ENCODE measurements around the gene GFER. TPM values are rescaled to one million over a fixed set of nuclear protein-coding genes. Genes with fewer than 3 reads are reported as not detected.
A peak's percentile ranks its signal among the peaks of the same experiment; 100 is the strongest.

Gene GFER
- total RNA-seq, 1 donor from 2014 or later = 23.1 TPM

DNA sequence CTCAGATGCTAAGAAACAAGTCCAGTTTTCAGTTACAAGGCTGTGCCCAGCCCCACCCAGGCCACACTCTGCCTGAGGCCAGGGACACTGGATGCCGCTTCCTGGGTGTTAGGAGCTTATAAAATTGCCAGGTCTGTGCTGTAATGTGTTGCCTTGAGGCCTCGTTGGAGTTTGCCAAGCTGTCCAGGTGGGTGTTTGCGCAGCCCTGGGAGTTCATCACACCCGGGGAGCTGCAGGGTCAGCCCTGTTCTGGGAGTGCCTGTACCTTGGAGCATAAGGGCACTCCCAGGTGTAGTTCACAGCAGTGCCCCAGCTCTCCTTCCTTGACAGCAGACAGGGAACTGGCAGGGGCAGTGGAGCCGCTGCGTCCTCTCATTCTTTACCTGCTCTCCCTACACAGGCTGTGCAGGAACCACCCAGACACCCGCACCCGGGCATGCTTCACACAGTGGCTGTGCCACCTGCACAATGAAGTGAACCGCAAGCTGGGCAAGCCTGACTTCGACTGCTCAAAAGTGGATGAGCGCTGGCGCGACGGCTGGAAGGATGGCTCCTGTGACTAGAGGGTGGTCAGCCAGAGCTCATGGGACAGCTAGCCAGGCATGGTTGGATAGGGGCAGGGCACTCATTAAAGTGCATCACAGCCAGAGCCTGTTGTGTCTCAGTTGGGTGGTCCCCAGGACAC, 1.6 kb downstream of the GFER start:
- no peak for ATAC-seq
- Histone ChIP-seq H3K9me3 (no peaks in the 10 kb centered on the region), H3K4me1 (peaks cover 23% of the 10 kb centered on the region), H3K27me3 (peaks cover 33% of the 10 kb centered on the region), H3K4me3 (no peak overlapping the region), H3K27ac (no peak overlapping the region), H3K36me3 (peaks cover 20% of the 10 kb centered on the region)
- intact Hi-C loops (cut with DNase I) = no loop called here
- no peak for DNase-seq
- TF ChIP-seq, protein P1, sequence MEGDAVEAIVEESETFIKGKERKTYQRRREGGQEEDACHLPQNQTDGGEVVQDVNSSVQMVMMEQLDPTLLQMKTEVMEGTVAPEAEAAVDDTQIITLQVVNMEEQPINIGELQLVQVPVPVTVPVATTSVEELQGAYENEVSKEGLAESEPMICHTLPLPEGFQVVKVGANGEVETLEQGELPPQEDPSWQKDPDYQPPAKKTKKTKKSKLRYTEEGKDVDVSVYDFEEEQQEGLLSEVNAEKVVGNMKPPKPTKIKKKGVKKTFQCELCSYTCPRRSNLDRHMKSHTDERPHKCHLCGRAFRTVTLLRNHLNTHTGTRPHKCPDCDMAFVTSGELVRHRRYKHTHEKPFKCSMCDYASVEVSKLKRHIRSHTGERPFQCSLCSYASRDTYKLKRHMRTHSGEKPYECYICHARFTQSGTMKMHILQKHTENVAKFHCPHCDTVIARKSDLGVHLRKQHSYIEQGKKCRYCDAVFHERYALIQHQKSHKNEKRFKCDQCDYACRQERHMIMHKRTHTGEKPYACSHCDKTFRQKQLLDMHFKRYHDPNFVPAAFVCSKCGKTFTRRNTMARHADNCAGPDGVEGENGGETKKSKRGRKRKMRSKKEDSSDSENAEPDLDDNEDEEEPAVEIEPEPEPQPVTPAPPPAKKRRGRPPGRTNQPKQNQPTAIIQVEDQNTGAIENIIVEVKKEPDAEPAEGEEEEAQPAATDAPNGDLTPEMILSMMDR (IDR thresholded peaks at IDR 0.05) = no peak

DNA sequence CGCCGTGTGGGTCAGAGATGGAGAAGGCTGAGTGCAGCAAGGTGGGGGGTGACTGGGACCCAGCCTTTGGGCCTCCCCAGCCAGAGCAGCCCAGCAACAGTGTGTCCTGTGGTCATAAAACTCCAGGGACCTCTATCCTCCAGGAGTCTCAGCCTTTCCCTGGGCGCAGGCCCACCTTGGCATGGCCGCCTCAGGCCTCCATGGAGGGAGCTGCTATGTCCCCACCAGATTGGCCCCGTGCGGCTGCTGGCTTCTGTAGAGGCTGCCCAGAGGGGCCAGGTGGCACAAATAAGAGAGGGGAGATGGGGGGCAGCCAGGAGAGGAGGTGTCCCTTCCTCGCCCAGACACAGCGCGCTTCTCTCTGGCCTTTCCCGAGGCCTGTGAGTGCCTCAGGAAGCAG, 3.2 kb downstream of the GFER start:
- H3K27ac ChIP-seq = no peak overlapping the region
- no peak overlapping the region for H3K4me3 ChIP-seq
- intact Hi-C loops (cut with DNase I) = no loop called here
- peaks cover 20% of the 10 kb centered on the region for H3K36me3 ChIP-seq
- TF ChIP-seq, protein P1 (IDR thresholded peaks at IDR 0.05) = no peak
- peaks cover 35% of the 10 kb centered on the region for H3K4me1 ChIP-seq
- peaks cover 31% of the 10 kb centered on the region for H3K27me3 ChIP-seq
- ATAC-seq (no peak), DNase-seq (no peak)
- no peaks in the 10 kb centered on the region for H3K9me3 ChIP-seq

DNA sequence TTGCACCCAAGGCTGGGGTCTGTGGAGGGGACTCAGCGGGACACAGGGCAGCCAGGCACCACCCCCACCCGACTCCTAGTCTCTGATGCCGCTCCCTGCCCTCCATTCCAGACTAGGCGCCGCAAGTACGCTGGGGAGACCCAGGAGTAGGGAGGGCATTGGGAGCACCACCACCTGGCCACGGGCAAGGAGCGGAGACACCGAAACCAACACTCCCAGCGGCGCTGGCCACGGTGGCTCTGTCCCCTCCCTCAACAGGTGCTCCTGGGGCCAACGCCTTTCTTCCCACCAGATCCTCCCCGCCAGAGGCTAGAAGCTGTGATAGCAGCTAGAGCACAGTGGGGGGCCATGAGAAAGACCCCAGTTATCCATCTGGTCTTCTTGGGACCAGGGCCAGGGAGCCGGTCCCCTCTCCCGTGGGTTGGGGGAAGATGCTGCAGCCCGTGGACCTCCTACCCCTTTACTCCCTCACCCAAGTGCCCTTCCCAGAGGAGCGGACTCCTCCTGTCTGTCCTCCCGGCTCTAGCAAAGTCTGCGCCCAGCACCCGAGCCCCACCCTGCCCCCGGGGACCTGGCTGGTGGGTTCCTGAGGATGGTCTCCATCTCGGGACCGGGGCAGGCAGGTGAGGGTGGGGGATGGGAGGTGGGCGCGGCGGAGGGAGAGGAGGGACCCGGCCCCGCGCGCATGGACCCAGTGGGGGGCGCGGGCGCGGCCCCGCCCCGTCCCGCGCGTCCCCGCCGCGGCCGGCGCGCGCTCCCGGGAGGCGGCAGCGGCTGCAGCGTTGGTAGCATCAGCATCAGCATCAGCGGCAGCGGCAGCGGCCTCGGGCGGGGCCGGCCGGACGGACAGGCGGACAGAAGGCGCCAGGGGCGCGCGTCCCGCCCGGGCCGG, 5.5 kb downstream of the GFER start, which contains the start of gene SYNGR3:
SYNGR3 (plus strand) TSS at position 762 of the 892 bp plus-strand sequence. CDS start 133 bp downstream, outside the sequence.
- H3K9me3 ChIP-seq = no peaks in the 10 kb centered on the region
- H3K4me1 ChIP-seq = peaks cover 27% of the 10 kb centered on the region
- peaks cover 20% of the 10 kb centered on the region for H3K36me3 ChIP-seq
- peak within 1 kb of the TSS; percentile 41 for H3K4me3 ChIP-seq
- H3K27ac ChIP-seq = no peak within 1 kb of the TSS
- intact Hi-C loops (cut with DNase I) = no loop called here
- TF ChIP-seq, protein P1 (IDR thresholded peaks at IDR 0.05) = no peak
- H3K27me3 ChIP-seq = peaks cover 27% of the 10 kb centered on the region
- DNase-seq (no peak), ATAC-seq (no peak)

DNA sequence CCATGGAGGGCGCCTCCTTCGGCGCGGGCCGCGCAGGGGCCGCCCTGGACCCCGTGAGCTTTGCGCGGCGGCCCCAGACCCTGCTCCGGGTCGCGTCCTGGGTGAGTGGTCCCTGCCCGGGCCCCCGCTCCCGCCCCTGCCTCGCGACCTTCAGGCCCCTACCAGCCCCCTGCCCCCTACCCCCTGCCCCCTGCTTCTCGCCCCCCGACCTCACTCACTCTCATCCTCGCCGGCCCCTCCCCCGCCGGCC, 6.0 kb downstream of the GFER start:
- Histone ChIP-seq H3K36me3 (peaks cover 20% of the 10 kb centered on the region), H3K4me1 (peaks cover 21% of the 10 kb centered on the region), H3K9me3 (no peaks in the 10 kb centered on the region), H3K27me3 (peaks cover 27% of the 10 kb centered on the region), H3K4me3 (no peak overlapping the region), H3K27ac (no peak overlapping the region)
- ATAC-seq = no peak
- TF ChIP-seq, protein P1 (IDR thresholded peaks at IDR 0.05) = no peak
- intact Hi-C loops (cut with DNase I) = no loop called here
- DNase-seq = no peak

DNA sequence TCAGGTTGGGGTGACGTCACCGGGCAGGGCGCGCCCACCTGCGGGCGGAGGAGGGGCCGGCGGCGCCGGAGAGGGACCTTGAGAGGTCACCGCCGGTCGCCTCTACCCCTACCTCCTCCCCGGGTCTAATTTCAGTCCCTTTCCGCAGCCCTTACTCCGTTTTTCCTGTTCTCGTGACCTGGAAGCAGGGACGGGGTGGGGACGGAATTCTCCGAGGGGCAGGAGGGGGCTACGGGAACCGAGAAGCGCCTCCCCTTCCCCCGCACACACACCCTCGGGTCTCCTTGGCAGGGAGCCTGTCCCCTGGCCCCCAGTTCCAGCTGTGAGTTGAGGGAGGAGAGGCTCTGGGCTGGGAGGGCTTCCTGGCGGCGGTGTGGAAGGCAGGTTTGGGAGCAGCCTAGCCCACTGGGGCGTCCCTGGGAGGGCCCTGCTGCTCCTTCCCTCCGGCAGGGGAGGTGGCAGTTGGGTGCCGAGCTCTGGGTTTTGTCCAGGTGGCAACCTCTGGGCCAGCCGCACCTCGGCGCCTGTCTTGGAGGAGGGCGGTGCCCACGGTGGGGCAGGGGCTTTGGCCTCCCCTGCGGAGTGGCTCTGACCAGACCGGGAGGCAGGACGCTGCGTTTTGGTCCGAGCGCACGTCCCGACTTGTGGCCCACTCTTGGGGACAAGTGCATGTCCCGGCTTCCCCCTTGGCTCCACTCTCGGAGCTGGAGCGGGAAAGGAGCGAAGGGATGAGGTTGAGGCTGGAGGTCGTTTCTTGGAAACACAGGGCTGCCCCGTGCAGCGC, 6.5 kb downstream of the GFER start:
- ATAC-seq (no peak), DNase-seq (no peak)

More for the DNA sequence above, 6.5 kb downstream of the GFER start:
- H3K4me1 ChIP-seq = peaks cover 16% of the 10 kb centered on the region
- intact Hi-C loops (cut with DNase I) = no loop called here
- H3K27me3 ChIP-seq = peaks cover 27% of the 10 kb centered on the region
- TF ChIP-seq, protein P1 (IDR thresholded peaks at IDR 0.05) = no peak
- peak overlapping the region; percentile 41 for H3K4me3 ChIP-seq
- peaks cover 16% of the 10 kb centered on the region for H3K36me3 ChIP-seq
- no peaks in the 10 kb centered on the region for H3K9me3 ChIP-seq
- no peak overlapping the region for H3K27ac ChIP-seq
